H9 (cell line): ENCODE data around the gene NOA1. TPM values are rescaled to one million over a fixed set of nuclear protein-coding genes. Genes with fewer than 3 reads are reported as not detected.

Source experiments
- DNase-seq: peaks from one replicate; pipeline ENCODE4 v3.0.0-alpha.2; 2017
- H2AFZ ChIP-seq: one replicate; pipeline ENCODE4 v1.6.1; 2013; ENCODE audit warnings: mild to moderate bottlenecking, low read length, control low read depth, moderate library complexity
- H2AK5ac ChIP-seq: 2 replicates; pipeline ENCODE4 v1.6.1; 2013; ENCODE audit warnings: low read length, control low read depth, mixed read lengths; ENCODE audit not compliant: insufficient read length
- H2BK120ac ChIP-seq: one replicate; pipeline ENCODE4 v1.6.1; 2013; ENCODE audit warnings: low read depth, mild to moderate bottlenecking, low read length, control low read depth, inconsistent platforms; ENCODE audit not compliant: poor library complexity, severe bottlenecking
- H2BK12ac ChIP-seq: 2 replicates; pipeline ENCODE4 v1.6.1; 2013; ENCODE audit warnings: low read length, control low read depth, mixed read lengths, low read depth; ENCODE audit not compliant: insufficient read length
- H2BK15ac ChIP-seq: 2 replicates; pipeline ENCODE4 v1.6.1; 2013; ENCODE audit warnings: low read depth, low read length, control low read depth
- H2BK20ac ChIP-seq: one replicate; pipeline ENCODE4 v1.6.1; 2013; ENCODE audit warnings: low read depth, mild to moderate bottlenecking, low read length, control low read depth, inconsistent platforms; ENCODE audit not compliant: poor library complexity, severe bottlenecking
- H2BK5ac ChIP-seq: 2 replicates; pipeline ENCODE4 v1.6.1; 2013; ENCODE audit warnings: low read length, control low read depth, mixed read lengths; ENCODE audit not compliant: insufficient read length
- H3K14ac ChIP-seq: 2 replicates; pipeline ENCODE4 v1.6.1; 2013; ENCODE audit warnings: low read length, control low read depth; ENCODE audit not compliant: insufficient read depth
- H3K18ac ChIP-seq: 2 replicates; pipeline ENCODE4 v1.6.1; 2013; ENCODE audit warnings: low read depth, mild to moderate bottlenecking, mixed read lengths, low read length, control low read depth; ENCODE audit not compliant: insufficient read length
- H3K23ac ChIP-seq: 2 replicates; pipeline ENCODE4 v1.6.1; 2013; ENCODE audit warnings: low read length, control low read depth, mixed read lengths, low read depth; ENCODE audit not compliant: insufficient read length
- H3K23me2 ChIP-seq: 2 replicates; pipeline ENCODE4 v1.6.1; 2013; ENCODE audit warnings: low read depth, mild to moderate bottlenecking, mixed read lengths, low read length, control low read depth; ENCODE audit not compliant: insufficient read length, poor library complexity, severe bottlenecking
- H3K27ac ChIP-seq: 2 replicates; pipeline ENCODE4 v1.5.1; 2013; ENCODE audit warnings: low read length, control low read depth, mixed read lengths, low read depth; ENCODE audit not compliant: insufficient read length
- H3K27me3 ChIP-seq: 2 replicates; pipeline ENCODE4 v1.6.1; 2013; ENCODE audit warnings: low read length, control low read depth, inconsistent platforms; ENCODE audit not compliant: insufficient read depth
- H3K4ac ChIP-seq: 2 replicates; pipeline ENCODE4 v1.6.1; 2013; ENCODE audit warnings: low read depth, mild to moderate bottlenecking, control low read depth, inconsistent platforms, low read length, moderate library complexity
- H3K4me1 ChIP-seq: 2 replicates; pipeline ENCODE4 v1.6.1; 2013; ENCODE audit warnings: low read length, control low read depth, inconsistent platforms; ENCODE audit not compliant: insufficient read depth
- H3K4me2 ChIP-seq: 2 replicates; pipeline ENCODE4 v1.6.1; 2013; ENCODE audit warnings: low read length, control low read depth, mixed read lengths; ENCODE audit not compliant: insufficient read length, insufficient read depth
- H3K56ac ChIP-seq: 2 replicates; pipeline ENCODE4 v1.6.1; 2013; ENCODE audit warnings: low read depth, mild to moderate bottlenecking, mixed read lengths, low read length, control low read depth; ENCODE audit not compliant: insufficient read length
- H3K79me1 ChIP-seq: 2 replicates; pipeline ENCODE4 v1.6.1; 2013; ENCODE audit warnings: low read depth, mild to moderate bottlenecking, moderate library complexity, low read length, control low read depth, inconsistent platforms; ENCODE audit not compliant: insufficient read depth, poor library complexity, severe bottlenecking
- H3K79me2 ChIP-seq: 2 replicates; pipeline ENCODE4 v1.6.1; 2013; ENCODE audit warnings: low read length, control low read depth, inconsistent platforms; ENCODE audit not compliant: insufficient read depth
- H3K9ac ChIP-seq: 2 replicates; pipeline ENCODE4 v1.6.1; 2013; ENCODE audit warnings: low read length, control low read depth, mixed read lengths; ENCODE audit not compliant: insufficient read length; ENCODE audit errors: extremely low read depth
- H3K9me3 ChIP-seq: one replicate; pipeline ENCODE4 v1.6.1; 2013; ENCODE audit warnings: low read depth, low read length, inconsistent platforms; ENCODE audit not compliant: control insufficient read depth
- H3T11ph ChIP-seq: one replicate; pipeline ENCODE4 v1.6.1; 2013; ENCODE audit warnings: mild to moderate bottlenecking, low read length, control low read depth, inconsistent platforms
- H4K20me1 ChIP-seq: one replicate; pipeline ENCODE4 v1.6.1; 2013; ENCODE audit not compliant: control insufficient read depth, insufficient read length, insufficient read depth
- H4K5ac ChIP-seq: 2 replicates; pipeline ENCODE4 v1.6.1; 2013; ENCODE audit warnings: low read depth, mild to moderate bottlenecking, mixed read lengths, low read length, control low read depth; ENCODE audit not compliant: insufficient read length
- H4K8ac ChIP-seq: replicated peaks from 2 replicates; pipeline ENCODE4 v1.6.1; 2013; ENCODE audit warnings: low read length, control low read depth, mixed read lengths, low read depth; ENCODE audit not compliant: insufficient read length
- H4K91ac ChIP-seq: 2 replicates; pipeline ENCODE4 v1.6.1; 2013; ENCODE audit warnings: low read depth, mild to moderate bottlenecking, moderate library complexity, mixed read lengths, low read length, control low read depth; ENCODE audit not compliant: insufficient read length
- H3K27ac Mint-ChIP-seq, 3 experiments: 2 replicates in 2 of 3; 3 replicates in 1 of 3; pipeline ENCODE4 v1.8.0; 2020 to 2021; ENCODE audit warnings: mixed read lengths in 3 of 3, mild to moderate bottlenecking in 1 of 3, moderate library complexity in 1 of 3
- H3K27me3 Mint-ChIP-seq: 2 replicates; pipeline ENCODE4 v1.8.0; 2021; ENCODE audit warnings: low read depth, mild to moderate bottlenecking, moderate library complexity, mixed read lengths
- H3K36me3 Mint-ChIP-seq, 3 experiments: 2 replicates in 2 of 3; 3 replicates in 1 of 3; pipeline ENCODE4 v1.8.0; 2020 to 2021; ENCODE audit warnings: low read depth in 3 of 3, mixed read lengths in 3 of 3; ENCODE audit not compliant: insufficient read depth in 1 of 3
- H3K4me1 Mint-ChIP-seq, 2 experiments: 2 replicates each; pipeline ENCODE4 v1.8.0; 2020; ENCODE audit warnings: mixed read lengths in 2 of 2
- H3K4me3 Mint-ChIP-seq, 2 experiments: 2 replicates in 1 of 2; 3 replicates in 1 of 2; pipeline ENCODE4 v1.8.0; 2020 to 2021; ENCODE audit warnings: mild to moderate bottlenecking in 2 of 2, mixed read lengths in 2 of 2, moderate library complexity in 1 of 2
- H3K9me3 Mint-ChIP-seq, 2 experiments: 2 replicates in 1 of 2; 3 replicates in 1 of 2; pipeline ENCODE4 v1.8.0; 2020; ENCODE audit warnings: mild to moderate bottlenecking in 2 of 2, mixed read lengths in 2 of 2, moderate library complexity in 1 of 2
- CTCF ChIP-seq: fragments of 200-600 bp; sonication (generic); conservative IDR thresholded peaks from 3 replicates; pipeline ENCODE4 v1.8.0; 2021; ENCODE audit warnings: antibody characterized with exemption, mild to moderate bottlenecking
- WGBS: extraction: QIAGEN DNeasy Blood & Tissue Kit; methylation state at CpG from one replicate; pipeline ENCODE4 v1.1.7; 2013; ENCODE audit warnings: missing lambda C conversion rate, low lambda C conversion rate, mixed read lengths; ENCODE audit not compliant: insufficient read length; ENCODE audit errors: extremely low coverage; 5-methylcytosine and 5-hydroxymethylcytosine counted together
- long read RNA-seq: library from polyadenylated mRNA; unstranded; transcript quantifications from one replicate; pipeline ENCODE4 v2.0.0, GENCODE V29; 2020
- total RNA-seq: library from RNA; stranded (reverse); gene quantifications from 2 replicates; pipeline ENCODE4 v1.2.1, GENCODE V29; 2021

Gene NOA1
- total RNA-seq = 22.2 and 22.8 TPM in 2 replicates
- long read RNA-seq, transcript NOA1-201 (7 exons, 3,415 nt) = major isoform, 480 of 533 reads
- long read RNA-seq, partial matches to known transcripts = 33 of 533 reads
- long read RNA-seq, other reads (novel, unspliced or antisense) = 20 of 533 reads

- no peak for TF ChIP-seq CTCF
- Mint-ChIP-seq H3K4me1 (peaks cover 17 to 19% of the 10 kb centered on the region in 2 experiments), H3K36me3 (peaks cover 18 to 30% (median 24%) of the 10 kb centered on the region in 3 experiments), H3K27me3 (no peaks in the 10 kb centered on the region), H3K4me3 (peak within 1 kb of the TSS; percentile 100), H3K9me3 (no peaks in the 10 kb centered on the region; a peak in 3 of 5 replicates), H3K27ac (peak within 1 kb of the TSS; percentile 96 to 99 (median 99))
- H4K20me1 ChIP-seq = no peaks in the 10 kb centered on the region
- no peak within 1 kb of the TSS for H2BK15ac ChIP-seq
- H3K79me2 ChIP-seq = peaks cover 40% of the 10 kb centered on the region; the same call in 1 of the 2 replicates
- no peak within 1 kb of the TSS for H3K4ac ChIP-seq
- no peaks in the 10 kb centered on the region for H3K27me3 ChIP-seq
- H3K14ac ChIP-seq = peak within 1 kb of the TSS; percentile 26; the same call in 1 of the 2 replicates
- peak; percentile 98 for DNase-seq
- no peak within 1 kb of the TSS for H3K18ac ChIP-seq
- H2BK20ac ChIP-seq = no peak within 1 kb of the TSS
- peak within 1 kb of the TSS; percentile 92 for H3K4me2 ChIP-seq
- H3K79me1 ChIP-seq = no peaks in the 10 kb centered on the region
- H3T11ph ChIP-seq = no peak within 1 kb of the TSS
- H2AK5ac ChIP-seq = no peak within 1 kb of the TSS
- H3K9me3 ChIP-seq = no peaks in the 10 kb centered on the region
- H3K23me2 ChIP-seq = peaks cover 11% of the 10 kb centered on the region
- H4K5ac ChIP-seq = no peak within 1 kb of the TSS
- H3K9ac ChIP-seq = peak within 1 kb of the TSS; percentile 78
- no peak within 1 kb of the TSS for H2BK5ac ChIP-seq
- H2BK120ac ChIP-seq = no peak within 1 kb of the TSS
- no CpG with 5 or more reads among the region's 51 CpGs for WGBS
- no peak within 1 kb of the TSS for H3K27ac ChIP-seq
- H4K91ac ChIP-seq = no peak within 1 kb of the TSS
- no peaks in the 10 kb centered on the region; the same call in 1 of the 2 replicates for H3K4me1 ChIP-seq
- no peak within 1 kb of the TSS for H4K8ac ChIP-seq
- H3K23ac ChIP-seq = no peak within 1 kb of the TSS
- H2BK12ac ChIP-seq = no peak within 1 kb of the TSS
- no peak within 1 kb of the TSS for H3K56ac ChIP-seq
- no peak within 1 kb of the TSS for H2AFZ ChIP-seq
These were observed at the start of gene NOA1 for GRCh38 chr4:56977321-56978012. Gene NOA1, minus strand, starts transcription at chr4:56977606. Its CDS starts 21 bp downstream, at chr4:56977585.
